ENCODE measurements around the gene TAF4. TPM values are rescaled to one million over a fixed set of nuclear protein-coding genes. Genes with fewer than 3 reads are reported as not detected.

The TAF4 gene
- total and polyA plus RNA-seq, 2 of the 13 experiments (the other 11 are each of a cell fraction or from before 2014, with no cell fraction given): 5.9 to 12.0 TPM

GRCh38 chr20:61930776-61931475 is 134.8 kb downstream of the TAF4 start:
- no peak for FAIRE-seq
- Histone ChIP-seq H3K27me3 (ENCODE audit: control insufficient read depth in 1 of 2, insufficient read depth in 2 of 2, low read length in 2 of 2) (peaks cover 15 to 49% of the 10 kb centered on the region in 2 experiments), H3K4me3 (replicated peaks in 1 of 3; ENCODE audit: insufficient read depth in 1 of 3, low read depth in 2 of 3, low read length in 3 of 3) (no peak overlapping the region), H3K27ac (ENCODE audit: extremely low read length, insufficient read depth, low read length) (no peak overlapping the region), H3K36me3 (replicated peaks in 1 of 2; ENCODE audit: control insufficient read depth in 1 of 2, insufficient read depth in 2 of 2, low read length in 2 of 2) (no peaks in the 10 kb centered on the region), H3K4me2 (ENCODE audit: low read depth, low read length) (no peak overlapping the region), H3K9ac (ENCODE audit: insufficient read depth, low read depth, low read length) (no peak overlapping the region), H4K20me1 (ENCODE audit: insufficient read depth, low read length) (no peaks in the 10 kb centered on the region; the same call in 1 of the 2 replicates), H2AFZ (ENCODE audit: low read length) (no peak overlapping the region), H3K4me1 (ENCODE audit: insufficient read depth, low read length) (no peaks in the 10 kb centered on the region), H3K9me3 (ENCODE audit: low read length) (no peaks in the 10 kb centered on the region), H3K79me2 (ENCODE audit: insufficient read depth, low read length) (no peaks in the 10 kb centered on the region)
- TF ChIP-seq ATM (IDR thresholded peaks at IDR 0.05; ENCODE audit: borderline replicate concordance): no peak
- TF ChIP-seq ZNF574 (CRISPR knock-in tag; IDR thresholded peaks at IDR 0.05): peak; percentile 19; the same call in 1 of the 2 replicates
- TF ChIP-seq ZNF646 (CRISPR knock-in tag; IDR thresholded peaks at IDR 0.05): no peak
- BruUV-seq (replicated peaks): no TSS peak
- WGBS (ENCODE audit: low lambda C conversion rate): 45% methylated on average over 28 of the region's 28 CpGs
- ChIA-PET POLR2A (no interaction called here), CTCF (ENCODE audit: low intra/inter-chr PET ratio, low total read pairs) (no interaction called here)
- no peak for DNase-seq (ENCODE audit: low spot score)
- in situ Hi-C loops (cut with HindIII; ENCODE audit: extremely low pct_ligation_motif_present, low pct_unique_long_range_greater_than_20kb) (no loop called here), intact Hi-C loops (cut with micrococcal nuclease; ENCODE audit: unreplicated experiment) (no loop called here)
- peak; percentile 5; the same call in 2 of the 3 replicates for ATAC-seq

All from HepG2 (cell line).